Measurements from ENCODE around the gene TICAM2. TPM values are rescaled to one million over a fixed set of nuclear protein-coding genes. Genes with fewer than 3 reads are reported as not detected.

Gene TICAM2
- polyA plus RNA-seq, 2 of the 4 experiments (the other 2 are of a cell fraction), result 0.34 to 0.77 TPM

- Histone ChIP-seq H3K27ac (no peak overlapping the region), H3K4me3 (no peak overlapping the region), H3K4me2 (no peak overlapping the region), H3K4me1 (peaks cover 14% of the 10 kb centered on the region; the same call in 2 of the 3 replicates), H3K9me3 (no peaks in the 10 kb centered on the region)
- 68% methylated on average over 4 of the region's 4 CpGs for WGBS (ENCODE audit: missing lambda C conversion rate)
- DNase-seq (ENCODE audit: low read depth in 1 of 2, low spot score in 1 of 2) (no peak), FAIRE-seq (no peak), ATAC-seq (no peak)
- no peak for TF ChIP-seq HOXB5 (CRISPR knock-in tag; IDR thresholded peaks at IDR 0.05)
- no peak for TF ChIP-seq ZNF302 (CRISPR knock-in tag; IDR thresholded peaks at IDR 0.05)
- TF ChIP-seq CHD4 (IDR thresholded peaks at IDR 0.05; ENCODE audit: borderline replicate concordance), result no peak
- no peak for TF ChIP-seq NR3C1 (IDR thresholded peaks at IDR 0.05)
- no peak for TF ChIP-seq EHF (CRISPR knock-in tag; IDR thresholded peaks at IDR 0.05)
- TF ChIP-seq MAX (IDR thresholded peaks at IDR 0.05), result no peak
- no peak for TF ChIP-seq HOXA7 (CRISPR knock-in tag; IDR thresholded peaks at IDR 0.05)
- no peak for TF ChIP-seq RARB (CRISPR knock-in tag; IDR thresholded peaks at IDR 0.05)
- no peak for TF ChIP-seq KDM1A (IDR thresholded peaks at IDR 0.05; ENCODE audit: low read depth)
- TF ChIP-seq NPAS2 (CRISPR knock-in tag; IDR thresholded peaks at IDR 0.05; ENCODE audit: borderline replicate concordance), result no peak
- TF ChIP-seq TFCP2L1 (CRISPR knock-in tag; IDR thresholded peaks at IDR 0.05), result no peak
- TF ChIP-seq GATA3 (IDR thresholded peaks at IDR 0.05; ENCODE audit: borderline replicate concordance), result no peak
- TF ChIP-seq MAFK (IDR thresholded peaks at IDR 0.05; ENCODE audit: partially characterized antibody), result no peak
- no peak for TF ChIP-seq EHMT2 (IDR thresholded peaks at IDR 0.05; ENCODE audit: low read depth)
- ChIA-PET CTCF (interaction anchor here (1.8 to 2.3 kb wide), 2 partner anchors 9 to 19 kb away, joined by 9 to 11 read pairs; partner anchors contain the start of gene FEM1C), POLR2A (interaction anchor here (0.8 to 1.1 kb wide), 2 partner anchors 10 to 11 kb away, joined by 3 to 8 read pairs; partner anchors contain the start of gene FEM1C)
Measured at GRCh38 chr5:115555084-115555633, 47.1 kb downstream of the TICAM2 start.

- Histone ChIP-seq H3K9me3 (no peaks in the 10 kb centered on the region), H3K27ac (no peak overlapping the region), H3K4me2 (no peak overlapping the region), H3K4me3 (no peak overlapping the region), H3K4me1 (0 out of 3 replicates have a peak, but pooled peaks cover 6% of the 10 kb centered on the region)
- TF ChIP-seq MAFK (IDR thresholded peaks at IDR 0.05; ENCODE audit: partially characterized antibody) (peak; percentile 66), SREBF2 (IDR thresholded peaks at IDR 0.05) (no peak)
- WGBS (ENCODE audit: missing lambda C conversion rate), result 73% methylated on average over 4 of the region's 4 CpGs
- FAIRE-seq, result no peak
- ChIA-PET CTCF (interaction anchor here (0.8 kb wide), 1 partner anchor 21 kb away, joined by 3 read pairs; no protein-coding TSS in a partner anchor), POLR2A (no interaction called here)
- no peak for DNase-seq (ENCODE audit: low read depth in 1 of 2, low spot score in 1 of 2)
- ATAC-seq, result no peak
Measured at GRCh38 chr5:115553082-115553481, 49.2 kb downstream of the TICAM2 start.

GRCh38 chr5:115551415-115551814 is 50.9 kb downstream of the TICAM2 start:
- ChIA-PET CTCF (interaction anchor here (2.0 kb wide), 1 partner anchor 23 kb away, joined by 10 read pairs; no protein-coding TSS in a partner anchor), POLR2A (no interaction called here)

More at GRCh38 chr5:115551415-115551814, 50.9 kb downstream of the TICAM2 start:
- no peak overlapping the region for H3K4me3 ChIP-seq
- 33% methylated on average over 4 of the region's 4 CpGs for WGBS (ENCODE audit: missing lambda C conversion rate)
- FAIRE-seq (no peak), ATAC-seq (peak in 1 of 2 experiments; percentile 41; a peak in 1 of 6 replicates), DNase-seq (ENCODE audit: low read depth in 1 of 2, low spot score in 1 of 2) (peak in 1 of 2 experiments; percentile 29)
- H3K4me2 ChIP-seq, result no peak overlapping the region
- H3K9me3 ChIP-seq, result no peaks in the 10 kb centered on the region
- TF ChIP-seq CBX2 (IDR thresholded peaks at IDR 0.05; ENCODE audit: borderline replicate concordance, low read depth) (no peak), HOXB5 (CRISPR knock-in tag; IDR thresholded peaks at IDR 0.05) (no peak), MAX (IDR thresholded peaks at IDR 0.05) (no peak), NPAS2 (CRISPR knock-in tag; IDR thresholded peaks at IDR 0.05; ENCODE audit: borderline replicate concordance) (no peak), CTCF (IDR thresholded peaks at IDR 0.05) (no peak), SMC3 (IDR thresholded peaks at IDR 0.05) (no peak), GATA3 (IDR thresholded peaks at IDR 0.05; ENCODE audit: borderline replicate concordance) (no peak), ESRRA (IDR thresholded peaks at IDR 0.05; ENCODE audit: borderline replicate concordance, low read length) (no peak), EP300 (IDR thresholded peaks at IDR 0.05) (no peak), EHF (CRISPR knock-in tag; IDR thresholded peaks at IDR 0.05) (no peak), POLR2A (IDR thresholded peaks at IDR 0.05; ENCODE audit: low read length) (no peak), MYC (IDR thresholded peaks at IDR 0.05; ENCODE audit: borderline replicate concordance, low read length) (no peak)
- 0 out of 3 replicates have a peak, but pooled peaks cover 6% of the 10 kb centered on the region for H3K4me1 ChIP-seq
- H3K27ac ChIP-seq, result no peak overlapping the region

Measured in A549 (cell line).